GM18861 (cell line): ENCODE measurements around the gene C1QTNF8.

Experiments used
- ATAC-seq: cut with Tn5 transposase; IDR thresholded peaks from one replicate; pipeline ENCODE4 v1.9.1; 2021; ENCODE audit not compliant: unreplicated experiment

The C1QTNF8 gene

GRCh38 chr16:1047801-1048200 is 48.2 kb downstream of the C1QTNF8 start:
- ATAC-seq = no peak

GRCh38 chr16:1047123-1047522 is 48.9 kb downstream of the C1QTNF8 start:
- ATAC-seq = no peak

GRCh38 chr16:1045993-1046911 is 49.8 kb downstream of the C1QTNF8 start:
- ATAC-seq = no peak

- no peak for ATAC-seq
Measured at GRCh38 chr16:1045310-1045992, 50.6 kb downstream of the C1QTNF8 start.

- ATAC-seq = no peak
Measured at GRCh38 chr16:1044460-1045309, 51.4 kb downstream of the C1QTNF8 start.

- no peak for ATAC-seq
Measured at GRCh38 chr16:1043881-1044451, 52.1 kb downstream of the C1QTNF8 start.

- ATAC-seq = no peak
Measured at GRCh38 chr16:1042866-1043265, 53.2 kb downstream of the C1QTNF8 start.

- ATAC-seq = no peak
Measured at GRCh38 chr16:1042049-1042744, 53.8 kb downstream of the C1QTNF8 start.

- no peak for ATAC-seq
Measured at GRCh38 chr16:1040346-1040745, 55.7 kb downstream of the C1QTNF8 start.

- ATAC-seq = no peak
Measured at GRCh38 chr16:1039762-1040161, 56.3 kb downstream of the C1QTNF8 start.

GRCh38 chr16:1038932-1039331 is 57.1 kb downstream of the C1QTNF8 start:
- ATAC-seq = no peak
